ENCODE results near the gene SLC6A18.
"Not testable (repeated sequence)": the region's sequence is repeated elsewhere in the genome, so short reads cannot be mapped to it uniquely, and the experiment has no call there.

SLC6A18 gene

DNA sequence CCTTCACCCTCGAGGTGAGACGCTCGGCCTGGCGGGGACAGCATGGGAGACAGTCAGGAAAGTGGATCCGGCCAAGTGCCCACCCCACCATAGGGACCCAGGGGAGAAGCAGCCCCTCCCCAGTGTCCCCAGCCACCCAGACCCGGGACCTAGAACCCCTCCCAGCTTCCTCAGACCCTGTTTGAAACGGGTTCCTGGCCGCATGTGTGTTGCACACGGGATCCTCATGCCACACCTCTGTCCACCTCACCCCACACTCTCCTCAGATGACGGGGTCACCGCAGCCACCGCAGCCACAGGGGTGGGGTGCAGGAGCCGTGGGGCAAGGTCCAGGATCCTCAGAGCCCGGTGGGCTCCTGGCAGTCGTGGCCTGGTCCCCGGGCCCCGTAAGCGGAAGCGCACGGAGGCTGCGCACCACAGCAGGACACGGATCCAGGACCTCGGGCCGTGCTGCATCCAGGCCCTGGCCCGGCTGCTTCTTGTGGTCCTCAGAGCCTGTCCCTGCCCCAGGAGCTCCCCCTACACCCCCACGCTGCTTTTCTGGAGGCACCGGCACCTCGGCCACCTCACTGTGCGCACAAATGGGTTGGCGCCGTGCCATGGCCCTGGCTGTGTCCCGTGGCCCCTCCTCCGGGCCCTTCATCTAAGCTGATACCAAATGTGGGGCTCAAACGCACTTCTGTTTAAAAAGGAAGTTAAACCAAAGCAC, 54.4 kb downstream of the SLC6A18 start:
- no peak for DNase-seq

- no peak for DNase-seq
Measured at GRCh38 chr5:1280177-1281037, 55.2 kb downstream of the SLC6A18 start.

- no peak for DNase-seq
Measured at GRCh38 chr5:1281038-1281882, 56.1 kb downstream of the SLC6A18 start.

- no peak for DNase-seq
Measured at GRCh38 chr5:1282131-1282992, 57.2 kb downstream of the SLC6A18 start.

DNA sequence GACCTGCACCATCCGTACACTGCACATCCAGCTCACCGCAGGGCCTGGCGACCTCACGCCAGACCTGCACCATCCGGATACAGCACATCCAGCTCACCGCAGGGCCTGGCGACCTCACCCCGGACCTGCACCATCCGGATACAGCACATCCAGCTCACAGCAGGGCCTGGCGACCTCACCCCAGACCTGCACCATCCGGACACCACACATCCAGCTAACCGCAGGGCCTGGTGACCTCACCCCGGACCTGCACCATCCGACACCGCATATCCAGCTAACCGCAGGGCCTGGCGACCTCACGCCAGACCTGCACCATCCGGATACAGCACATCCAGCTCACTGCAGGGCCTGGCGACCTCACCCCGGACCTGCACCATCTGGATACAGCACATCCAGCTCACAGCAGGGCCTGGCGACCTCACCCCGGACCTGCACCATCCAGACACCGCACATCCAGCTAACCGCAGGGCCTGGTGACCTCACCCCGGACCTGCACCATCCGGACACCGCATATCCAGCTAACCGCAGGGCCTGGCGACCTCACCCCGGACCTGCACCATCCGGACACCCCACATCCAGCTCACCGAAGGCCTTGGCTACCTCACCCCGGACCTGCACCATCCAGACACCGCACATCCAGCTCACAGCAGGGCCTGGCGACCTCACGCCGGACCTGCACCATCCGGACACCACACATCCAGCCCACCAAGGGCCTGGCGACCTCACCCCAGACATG, 58.0 kb downstream of the SLC6A18 start:
- DNase-seq = not testable (repeated sequence)

GRCh38 chr5:1283729-1284041, 58.5 kb downstream of the SLC6A18 start:
- not testable (repeated sequence) for DNase-seq

- not testable (repeated sequence) for DNase-seq
Measured at GRCh38 chr5:1284336-1284970, 59.3 kb downstream of the SLC6A18 start.

DNA sequence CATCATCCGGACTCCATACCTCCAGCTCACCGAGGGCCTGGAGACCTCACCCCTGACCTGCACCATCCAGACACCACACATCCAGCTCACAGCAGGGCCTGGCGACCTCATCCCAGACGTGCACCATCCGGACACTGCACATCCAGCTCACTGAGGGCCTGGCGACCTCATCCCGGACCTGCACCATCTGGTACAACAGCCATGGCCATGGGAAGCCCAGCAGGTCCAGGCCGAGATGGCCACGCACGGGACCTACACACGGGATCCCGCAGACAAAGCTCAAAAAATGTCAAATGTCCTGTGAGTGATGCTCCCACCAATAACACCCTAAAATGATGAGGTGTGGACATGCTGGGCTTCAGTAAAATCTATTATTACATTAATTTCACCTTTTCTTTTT, 60.0 kb downstream of the SLC6A18 start:
- DNase-seq = no peak

DNA sequence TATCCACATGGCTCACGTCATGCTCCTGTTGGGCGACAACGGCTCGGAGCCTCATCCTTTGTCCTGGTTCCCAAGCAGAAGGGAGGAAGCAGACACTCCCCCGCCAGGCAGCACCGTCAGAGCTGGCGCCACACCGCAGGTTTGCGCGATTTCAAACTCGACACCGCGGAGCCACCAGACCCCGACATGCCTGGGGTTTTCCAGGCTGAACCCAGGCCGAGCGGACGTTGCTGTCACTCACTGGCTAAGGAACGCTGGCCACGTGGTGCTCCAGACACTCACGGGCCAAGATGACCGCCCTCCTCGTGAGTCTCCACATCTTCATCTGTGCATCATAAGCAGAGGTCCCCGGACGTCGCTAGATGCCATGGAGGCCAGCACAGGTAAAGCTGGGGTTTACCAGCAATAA, 60.7 kb downstream of the SLC6A18 start:
- no peak for DNase-seq

DNA sequence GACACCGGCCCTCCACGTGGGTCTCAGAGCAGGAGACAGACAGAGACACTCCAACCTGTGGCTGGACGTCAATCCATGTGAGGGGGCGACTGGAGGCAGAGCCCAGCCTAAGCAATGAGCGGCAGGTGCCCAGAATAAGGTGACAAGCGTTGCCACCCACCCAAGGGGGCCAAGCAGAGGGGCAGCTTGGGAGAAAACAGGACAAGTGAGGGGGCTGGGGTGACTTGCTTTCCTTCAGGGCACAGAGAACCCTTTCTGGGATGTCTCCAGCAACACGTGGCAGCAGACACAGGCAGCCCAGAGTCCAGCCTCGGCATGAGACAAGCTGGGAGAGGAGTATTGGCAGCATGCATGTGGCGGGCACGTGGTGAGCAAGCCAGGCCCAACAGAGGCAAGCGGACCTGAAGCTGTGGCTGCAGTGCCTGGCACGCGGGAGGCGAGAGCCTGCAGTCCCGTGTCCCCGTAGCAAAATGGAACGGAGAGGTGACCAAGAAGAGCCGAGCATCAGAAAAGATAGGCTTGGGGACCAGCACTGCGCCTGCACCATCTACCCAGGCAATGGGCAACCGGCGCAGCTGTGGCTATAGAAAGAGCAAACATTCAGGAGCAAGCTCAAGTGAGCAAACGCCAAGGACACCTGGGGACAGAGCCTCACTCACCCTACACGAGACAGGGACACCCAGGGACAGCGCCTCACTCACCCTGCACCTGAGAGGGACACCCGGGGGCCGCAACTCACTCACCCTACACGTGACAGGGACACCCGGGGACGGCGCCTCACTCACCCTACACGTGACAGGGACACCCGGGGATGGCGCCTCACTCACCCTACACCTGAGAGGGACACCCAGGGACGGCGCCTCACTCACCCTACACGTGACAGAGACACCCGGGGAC, 63.5 kb downstream of the SLC6A18 start:
- no peak for DNase-seq

- not testable (repeated sequence) for DNase-seq
Measured at GRCh38 chr5:1289559-1289958, 64.4 kb downstream of the SLC6A18 start.

DNA sequence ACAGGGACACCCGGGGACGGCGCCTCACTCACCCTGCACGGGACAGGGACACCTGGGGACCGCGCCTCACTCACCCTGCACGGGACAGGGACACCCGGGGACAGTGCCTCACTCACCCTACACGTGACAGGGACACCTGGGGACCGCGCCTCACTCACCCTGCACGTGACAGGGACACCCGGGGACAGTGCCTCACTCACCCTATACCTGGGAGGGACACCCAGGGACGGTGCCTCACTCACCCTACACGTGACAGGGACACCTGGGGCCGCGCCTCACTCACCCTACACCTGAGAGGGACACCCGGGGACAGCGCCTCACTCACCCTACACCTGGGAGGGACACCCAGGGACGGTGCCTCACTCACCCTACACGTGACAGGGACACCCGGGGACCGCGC, 65.8 kb downstream of the SLC6A18 start:
- DNase-seq = not testable (repeated sequence)

DNA sequence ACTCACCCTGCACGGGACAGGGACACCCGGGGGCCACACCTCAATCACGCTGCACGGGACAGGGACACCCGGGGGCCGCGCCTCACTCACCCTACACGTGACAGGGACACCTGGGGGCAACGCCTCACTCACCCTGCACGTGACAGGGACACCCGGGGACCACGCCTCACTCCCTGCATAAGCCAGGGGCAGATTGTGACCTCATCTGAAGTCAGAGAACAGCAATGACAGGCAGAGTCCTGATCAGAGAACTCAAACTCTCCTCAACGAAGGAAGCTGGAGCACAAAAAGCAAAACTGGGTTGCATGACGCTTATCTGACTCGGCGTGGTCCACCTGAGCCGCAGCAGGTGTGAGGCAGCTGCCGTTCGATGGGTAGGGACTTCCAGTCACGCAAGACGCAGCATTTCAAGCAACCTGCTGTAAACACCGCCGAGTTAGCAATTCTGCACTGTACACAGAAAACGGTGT, 66.5 kb downstream of the SLC6A18 start:
- DNase-seq = no peak

- no peak for DNase-seq
Measured at GRCh38 chr5:1292139-1292538, 67.0 kb downstream of the SLC6A18 start.

DNA sequence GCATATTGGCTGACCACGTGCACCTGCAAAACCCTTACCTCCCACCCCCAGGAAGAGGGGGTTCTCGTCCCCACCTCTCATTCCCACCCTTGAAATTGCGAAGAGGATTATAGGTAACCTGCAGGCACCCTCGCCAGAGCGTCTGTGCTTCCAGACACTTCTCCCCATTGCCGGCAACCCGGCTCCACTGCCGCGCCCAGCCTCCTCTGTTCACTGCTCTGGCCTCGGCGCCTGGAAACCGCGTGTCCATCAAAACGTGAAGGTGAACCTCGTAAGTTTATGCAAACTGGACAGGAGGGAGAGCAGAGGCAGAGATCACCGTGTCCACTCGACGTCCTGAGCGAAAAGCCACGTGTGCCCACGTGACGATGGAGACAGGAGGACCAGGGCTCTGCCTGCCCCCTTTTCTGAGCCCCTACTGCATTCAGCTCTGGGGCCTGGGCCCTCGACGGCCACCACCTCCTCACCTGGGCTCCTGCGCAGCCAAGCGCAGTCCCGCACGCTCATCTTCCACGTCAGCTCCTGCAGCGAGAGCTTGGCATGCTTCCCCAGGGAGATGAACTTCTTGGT, 67.8 kb downstream of the SLC6A18 start:
- DNase-seq = no peak

DNA sequence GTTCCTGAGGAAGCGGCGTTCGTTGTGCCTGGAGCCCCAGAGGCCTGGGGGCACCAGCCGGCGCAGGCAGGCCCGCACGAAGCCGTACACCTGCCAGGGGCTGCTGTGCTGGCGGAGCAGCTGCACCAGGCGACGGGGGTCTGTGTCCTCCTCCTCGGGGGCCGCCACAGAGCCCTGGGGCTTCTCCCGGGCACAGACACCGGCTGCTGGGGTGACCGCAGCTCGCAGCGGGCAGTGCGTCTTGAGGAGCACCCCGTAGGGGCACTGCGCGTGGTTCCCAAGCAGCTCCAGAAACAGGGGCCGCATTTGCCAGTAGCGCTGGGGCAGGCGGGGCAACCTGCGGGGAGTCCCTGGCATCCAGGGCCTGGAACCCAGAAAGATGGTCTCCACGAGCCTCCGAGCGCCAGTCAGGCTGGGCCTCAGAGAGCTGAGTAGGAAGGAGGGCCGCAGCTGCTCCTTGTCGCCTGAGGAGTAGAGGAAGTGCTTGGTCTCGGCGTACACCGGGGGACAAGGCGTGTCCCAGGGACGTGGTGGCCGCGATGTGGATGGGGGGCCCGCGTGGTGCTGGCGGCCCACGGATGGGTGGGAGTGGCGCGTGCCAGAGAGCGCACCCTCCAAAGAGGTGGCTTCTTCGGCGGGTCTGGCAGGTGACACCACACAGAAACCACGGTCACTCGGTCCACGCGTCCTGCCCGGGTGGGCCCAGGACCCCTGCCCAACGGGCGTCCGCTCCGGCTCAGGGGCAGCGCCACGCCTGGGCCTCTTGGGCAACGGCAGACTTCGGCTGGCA, 68.4 kb downstream of the SLC6A18 start:
- DNase-seq = no peak

DNA sequence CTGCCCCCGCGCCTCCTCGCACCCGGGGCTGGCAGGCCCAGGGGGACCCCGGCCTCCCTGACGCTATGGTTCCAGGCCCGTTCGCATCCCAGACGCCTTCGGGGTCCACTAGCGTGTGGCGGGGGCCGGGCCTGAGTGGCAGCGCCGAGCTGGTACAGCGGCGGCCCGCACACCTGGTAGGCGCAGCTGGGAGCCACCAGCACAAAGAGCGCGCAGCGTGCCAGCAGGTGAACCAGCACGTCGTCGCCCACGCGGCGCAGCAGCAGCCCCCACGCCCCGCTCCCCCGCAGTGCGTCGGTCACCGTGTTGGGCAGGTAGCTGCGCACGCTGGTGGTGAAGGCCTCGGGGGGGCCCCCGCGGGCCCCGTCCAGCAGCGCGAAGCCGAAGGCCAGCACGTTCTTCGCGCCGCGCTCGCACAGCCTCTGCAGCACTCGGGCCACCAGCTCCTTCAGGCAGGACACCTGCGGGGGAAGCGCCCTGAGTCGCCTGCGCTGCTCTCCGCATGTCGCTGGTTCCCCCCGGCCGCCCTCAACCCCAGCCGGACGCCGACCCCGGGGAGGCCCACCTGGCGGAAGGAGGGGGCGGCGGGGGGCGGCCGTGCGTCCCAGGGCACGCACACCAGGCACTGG, 69.1 kb downstream of the SLC6A18 start:
- no peak for DNase-seq
